B cell (primary cell): ENCODE measurements around the gene TTC21A.

Experiments used
- EZH2 ChIP-seq: IDR thresholded peaks from 2 replicates; pipeline ENCODE4 v1.6.1; 2012; ENCODE audit warnings: borderline replicate concordance, low read depth, mild to moderate bottlenecking, moderate library complexity, low read length; ENCODE audit not compliant: insufficient read depth, poor library complexity, severe bottlenecking
- TF ChIP-seq, protein P1 (sequence below): fragments of 200-600 bp; IDR thresholded peaks from one replicate; pipeline ENCODE4 v1.8.0; 2022; ENCODE audit warnings: antibody characterized with exemption, mild to moderate bottlenecking

DNA sequence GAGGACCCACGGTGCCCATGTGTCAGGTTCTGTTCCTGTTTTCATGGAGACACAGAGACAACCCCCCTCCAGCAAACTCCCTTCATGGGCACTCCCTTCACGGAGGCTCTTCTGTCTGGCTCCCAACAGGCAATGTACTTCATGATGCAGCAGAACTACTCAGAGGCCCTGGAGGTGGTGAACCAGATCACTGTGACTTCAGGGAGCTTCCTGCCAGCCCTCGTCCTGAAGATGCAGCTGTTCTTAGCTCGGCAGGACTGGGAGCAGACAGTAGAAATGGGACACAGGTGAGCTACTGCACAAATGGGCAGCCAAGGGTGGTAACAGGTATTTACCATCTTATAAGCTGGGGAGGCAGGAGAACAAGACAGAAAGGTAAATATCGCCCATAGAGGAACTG lies 7.0 kb downstream of the TTC21A start:
- TF ChIP-seq, protein P1, sequence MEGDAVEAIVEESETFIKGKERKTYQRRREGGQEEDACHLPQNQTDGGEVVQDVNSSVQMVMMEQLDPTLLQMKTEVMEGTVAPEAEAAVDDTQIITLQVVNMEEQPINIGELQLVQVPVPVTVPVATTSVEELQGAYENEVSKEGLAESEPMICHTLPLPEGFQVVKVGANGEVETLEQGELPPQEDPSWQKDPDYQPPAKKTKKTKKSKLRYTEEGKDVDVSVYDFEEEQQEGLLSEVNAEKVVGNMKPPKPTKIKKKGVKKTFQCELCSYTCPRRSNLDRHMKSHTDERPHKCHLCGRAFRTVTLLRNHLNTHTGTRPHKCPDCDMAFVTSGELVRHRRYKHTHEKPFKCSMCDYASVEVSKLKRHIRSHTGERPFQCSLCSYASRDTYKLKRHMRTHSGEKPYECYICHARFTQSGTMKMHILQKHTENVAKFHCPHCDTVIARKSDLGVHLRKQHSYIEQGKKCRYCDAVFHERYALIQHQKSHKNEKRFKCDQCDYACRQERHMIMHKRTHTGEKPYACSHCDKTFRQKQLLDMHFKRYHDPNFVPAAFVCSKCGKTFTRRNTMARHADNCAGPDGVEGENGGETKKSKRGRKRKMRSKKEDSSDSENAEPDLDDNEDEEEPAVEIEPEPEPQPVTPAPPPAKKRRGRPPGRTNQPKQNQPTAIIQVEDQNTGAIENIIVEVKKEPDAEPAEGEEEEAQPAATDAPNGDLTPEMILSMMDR: no peak
- TF ChIP-seq EZH2: no peak
